ENCODE measurements around the gene SNRPA1.

- TF ChIP-seq CTCF (conservative IDR thresholded peaks at IDR 0.05 in 1 of 2, IDR thresholded peaks at IDR 0.05 in 1 of 2; ENCODE audit: extremely low read depth in 1 of 2, insufficient read depth in 1 of 2, low read depth in 1 of 2, low read length in 2 of 2) (no peak), EZH2 (IDR thresholded peaks at IDR 0.05; ENCODE audit: borderline replicate concordance, low read length) (no peak)
These were observed 61.3 kb downstream of the SNRPA1 start for GRCh38 chr15:101233651-101234280.

Measured in mammary epithelial cell (primary cell).